ENCODE data around the gene GOLGA6L10.
"Not testable (repeated sequence)": the region's sequence is repeated elsewhere in the genome, so short reads cannot be mapped to it uniquely, and the experiment has no call there.

The GOLGA6L10 gene

GRCh38 chr15:82317091-82317489 lies 32.2 kb downstream of the GOLGA6L10 start:
- no peak for DNase-seq

GRCh38 chr15:82316247-82317090 lies 32.8 kb downstream of the GOLGA6L10 start:
- DNase-seq = not testable (repeated sequence)

GRCh38 chr15:82315519-82316246 lies 33.6 kb downstream of the GOLGA6L10 start:
- DNase-seq = no peak

- DNase-seq = no peak
Observed at GRCh38 chr15:82314769-82315518, 34.3 kb downstream of the GOLGA6L10 start.

- not testable (repeated sequence) for DNase-seq
Observed at GRCh38 chr15:82313951-82314768, 35.1 kb downstream of the GOLGA6L10 start.

- no peak for DNase-seq
Observed at GRCh38 chr15:82313446-82313845, 35.8 kb downstream of the GOLGA6L10 start.

- no peak for DNase-seq
Observed at GRCh38 chr15:82312586-82313349, 36.5 kb downstream of the GOLGA6L10 start.

GRCh38 chr15:82311321-82311720 lies 38.0 kb downstream of the GOLGA6L10 start:
- not testable (repeated sequence) for DNase-seq

GRCh38 chr15:82309802-82310201 lies 39.5 kb downstream of the GOLGA6L10 start:
- no peak for DNase-seq

- DNase-seq = no peak
Observed at GRCh38 chr15:82307714-82308081, 41.6 kb downstream of the GOLGA6L10 start.

GRCh38 chr15:82306791-82307713 lies 42.2 kb downstream of the GOLGA6L10 start:
- no peak for DNase-seq

- no peak for DNase-seq
Observed at GRCh38 chr15:82305621-82306048, 43.6 kb downstream of the GOLGA6L10 start.

GRCh38 chr15:82304778-82305090 lies 44.5 kb downstream of the GOLGA6L10 start:
- no peak for DNase-seq

- DNase-seq = no peak
Observed at GRCh38 chr15:82303956-82304777, 45.1 kb downstream of the GOLGA6L10 start.

- DNase-seq = no peak
Observed at GRCh38 chr15:82301296-82302016, 47.8 kb downstream of the GOLGA6L10 start.

GRCh38 chr15:82300883-82301282 lies 48.4 kb downstream of the GOLGA6L10 start:
- DNase-seq = no peak

- not testable (repeated sequence) for DNase-seq
Observed at GRCh38 chr15:82300326-82300725, 48.9 kb downstream of the GOLGA6L10 start.

GRCh38 chr15:82299511-82299914 lies 49.8 kb downstream of the GOLGA6L10 start:
- not testable (repeated sequence) for DNase-seq

- peak; percentile 26 for DNase-seq
Observed at GRCh38 chr15:82298520-82298919, 50.8 kb downstream of the GOLGA6L10 start.

Measured in stimulated activated naive CD4-positive, alpha-beta T cell treated with Interleukin-2 at 50 U/mL for 16 hours (primary cell).